HG03378 (cell line): Measurements from ENCODE around the gene ADAMTS16.

Experiments used
- ATAC-seq: cut with Tn5 transposase; IDR thresholded peaks from one replicate; pipeline ENCODE4 v1.9.1; 2021; ENCODE audit warnings: mild to moderate bottlenecking, moderate library complexity; ENCODE audit not compliant: unreplicated experiment

Gene ADAMTS16

GRCh38 chr5:5339257-5339656 lies 199.1 kb downstream of the ADAMTS16 start:
- ATAC-seq, result no peak

- ATAC-seq, result no peak
These were observed 200.1 kb downstream of the ADAMTS16 start for GRCh38 chr5:5340206-5340729.

GRCh38 chr5:5341531-5342292 lies 201.6 kb downstream of the ADAMTS16 start:
- no peak for ATAC-seq

GRCh38 chr5:5342784-5343183 lies 202.7 kb downstream of the ADAMTS16 start:
- no peak for ATAC-seq

GRCh38 chr5:5343568-5343967 lies 203.4 kb downstream of the ADAMTS16 start:
- no peak for ATAC-seq

GRCh38 chr5:5344051-5344571 lies 204.0 kb downstream of the ADAMTS16 start:
- ATAC-seq, result no peak

GRCh38 chr5:5344606-5345005 lies 204.5 kb downstream of the ADAMTS16 start:
- ATAC-seq, result no peak

- no peak for ATAC-seq
These were observed 207.3 kb downstream of the ADAMTS16 start for GRCh38 chr5:5347442-5347841.

GRCh38 chr5:5348135-5348534 lies 208.0 kb downstream of the ADAMTS16 start:
- ATAC-seq, result no peak

GRCh38 chr5:5348576-5348975 lies 208.4 kb downstream of the ADAMTS16 start:
- no peak for ATAC-seq

- ATAC-seq, result no peak
These were observed 210.0 kb downstream of the ADAMTS16 start for GRCh38 chr5:5350101-5350500.

GRCh38 chr5:5351288-5351979 lies 211.3 kb downstream of the ADAMTS16 start:
- no peak for ATAC-seq

- no peak for ATAC-seq
These were observed 212.5 kb downstream of the ADAMTS16 start for GRCh38 chr5:5352675-5353074.

- no peak for ATAC-seq
These were observed 213.6 kb downstream of the ADAMTS16 start for GRCh38 chr5:5353681-5354080.

- no peak for ATAC-seq
These were observed 216.6 kb downstream of the ADAMTS16 start for GRCh38 chr5:5356765-5357164.

GRCh38 chr5:5359618-5360017 lies 219.5 kb downstream of the ADAMTS16 start:
- no peak for ATAC-seq

GRCh38 chr5:5360363-5360940 lies 220.3 kb downstream of the ADAMTS16 start:
- ATAC-seq, result no peak

GRCh38 chr5:5360941-5361520 lies 220.9 kb downstream of the ADAMTS16 start:
- no peak for ATAC-seq

GRCh38 chr5:5363045-5363444 lies 222.9 kb downstream of the ADAMTS16 start:
- ATAC-seq, result no peak

GRCh38 chr5:5364932-5365331 lies 224.8 kb downstream of the ADAMTS16 start:
- ATAC-seq, result peak; percentile 53

GRCh38 chr5:5367739-5368138 lies 227.6 kb downstream of the ADAMTS16 start:
- ATAC-seq, result no peak
